ENCODE results near the gene CXCL16.

GRCh38 chr17:4748686-4749085, 9.0 kb upstream of the CXCL16 start:
- TF ChIP-seq CTCF (IDR thresholded peaks at IDR 0.05; ENCODE audit: insufficient read depth, low read length, poor library complexity, severe bottlenecking): no peak
- TF ChIP-seq EZH2phosphoT487 (conservative IDR thresholded peaks at IDR 0.05; ENCODE audit: low read length): no peak
